Suppressor macrophage treated with lipopolysaccharide for 1 hour (primary cell): ENCODE measurements around the gene OS9.

Source experiments
- DNase-seq, 3 donors: peaks; one replicate each; pipeline ENCODE4 v3.0.0-alpha.2; 2020 to 2022

OS9 gene

DNA sequence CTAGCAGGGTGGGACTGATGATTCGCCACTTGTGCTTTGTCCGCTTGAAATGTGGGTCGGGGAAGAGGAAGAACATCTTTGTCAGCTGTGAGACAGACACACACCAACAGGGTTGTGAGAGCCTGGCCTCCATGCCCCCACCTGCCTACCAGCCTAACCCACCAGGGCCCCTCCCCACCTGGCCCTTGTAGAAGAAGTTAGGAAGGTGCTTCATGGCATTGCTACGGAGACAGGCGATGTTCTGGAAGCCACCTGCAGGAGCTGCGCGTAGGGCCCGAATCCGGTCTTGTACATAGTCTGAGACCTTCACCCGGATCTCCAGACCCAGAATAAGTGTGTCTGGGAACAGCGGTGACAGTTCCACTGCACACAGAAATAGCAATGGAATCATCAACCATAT, 75.7 kb downstream of the OS9 start:
- no peak for DNase-seq

DNA sequence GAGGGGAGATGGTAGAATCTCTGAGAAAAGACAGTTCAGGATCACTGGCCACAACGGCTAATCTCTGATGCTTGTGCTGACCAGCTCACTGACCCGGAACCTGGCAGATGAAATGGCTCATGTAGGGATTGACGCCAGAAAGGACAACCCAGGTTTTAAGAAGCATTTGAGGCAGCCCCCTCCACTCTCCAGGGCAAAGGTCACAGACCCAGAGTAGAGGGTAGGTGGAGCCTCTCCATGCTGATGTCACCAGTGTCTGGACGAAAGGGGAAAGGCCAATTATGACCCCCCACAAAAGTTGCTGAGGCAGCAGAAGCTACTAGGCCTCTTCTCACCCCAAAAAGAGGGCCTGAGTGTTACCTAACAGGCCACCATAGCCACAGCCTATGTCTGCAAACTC, 76.8 kb downstream of the OS9 start:
- peak; percentile 42 to 65 (median 54) for DNase-seq
